NCI-H748 treated with DMSO at 0.1 percent for 48 hours (cell line): Measurements from ENCODE around the gene MSI1.
A peak's percentile ranks its signal among the peaks of the same experiment; 100 is the strongest.

Experiments used
- DNase-seq: peaks from one replicate; lab custom pipeline; 2025; lab: John Stamatoyannopoulos, UW

MSI1 gene

GRCh38 chr12:120321382-120322202, 47.4 kb downstream of the MSI1 start:
- DNase-seq, result no peak

- peak; percentile 98 for DNase-seq
Observed at GRCh38 chr12:120317224-120318105, 51.5 kb downstream of the MSI1 start.

- DNase-seq, result no peak
Observed at GRCh38 chr12:120316798-120317223, 52.2 kb downstream of the MSI1 start.

- no peak for DNase-seq
Observed at GRCh38 chr12:120314220-120314619, 54.7 kb downstream of the MSI1 start.

- peak; percentile 90 for DNase-seq
Observed at GRCh38 chr12:120301962-120302815, 66.8 kb downstream of the MSI1 start, which contains the start of gene SIRT4. TSS of gene SIRT4 (plus strand) at chr12:120302321. CDS start at chr12:120303562, 1,241 bp downstream.

- peak; percentile 94 for DNase-seq
Observed at GRCh38 chr12:120292661-120293531, 76.1 kb downstream of the MSI1 start, which contains the start of gene RNU4-1. TSS of gene RNU4-1 (minus strand) at chr12:120293237.

- DNase-seq, result no peak
Observed at GRCh38 chr12:120292411-120292660, 76.6 kb downstream of the MSI1 start.
